Upper lobe of left lung (tissue), 4 donors: ENCODE measurements around the gene PRAMEF18.
"Not testable (repeated sequence)": the region's sequence is repeated elsewhere in the genome, so short reads cannot be mapped to it uniquely, and the experiment has no call there.

Experiments
- EP300 ChIP-seq, 4 donors: sonication (generic); formaldehyde crosslinking; IDR thresholded peaks; one replicate each; pipeline ENCODE4 v1.5.1; 2017; ENCODE audit warnings: antibody characterized with exemption in 4 of 4, control low read depth in 2 of 4
- POLR2A ChIP-seq, 4 donors: fragments of 450-650 bp; IDR thresholded peaks; one replicate each; pipeline ENCODE4 v1.5.1; 2016 to 2017; ENCODE audit warnings: antibody characterized with exemption in 4 of 4, mild to moderate bottlenecking in 2 of 4
- POLR2AphosphoS5 ChIP-seq, 2 donors: sonication (generic); formaldehyde crosslinking; IDR thresholded peaks; one replicate each; pipeline ENCODE4 v1.5.1; 2017; ENCODE audit warnings: antibody characterized with exemption in 2 of 2
- TF ChIP-seq, protein P1 (sequence below), 6 experiments: fragments of 450-650 bp in 4 of 6; fragments of 200-600 bp in 2 of 6; sonication (generic) in 2 of 6; IDR thresholded peaks; one replicate each; pipeline ENCODE4 v1.5.1; 2016 to 2019; ENCODE audit warnings: antibody characterized with exemption in 6 of 6

DNA sequence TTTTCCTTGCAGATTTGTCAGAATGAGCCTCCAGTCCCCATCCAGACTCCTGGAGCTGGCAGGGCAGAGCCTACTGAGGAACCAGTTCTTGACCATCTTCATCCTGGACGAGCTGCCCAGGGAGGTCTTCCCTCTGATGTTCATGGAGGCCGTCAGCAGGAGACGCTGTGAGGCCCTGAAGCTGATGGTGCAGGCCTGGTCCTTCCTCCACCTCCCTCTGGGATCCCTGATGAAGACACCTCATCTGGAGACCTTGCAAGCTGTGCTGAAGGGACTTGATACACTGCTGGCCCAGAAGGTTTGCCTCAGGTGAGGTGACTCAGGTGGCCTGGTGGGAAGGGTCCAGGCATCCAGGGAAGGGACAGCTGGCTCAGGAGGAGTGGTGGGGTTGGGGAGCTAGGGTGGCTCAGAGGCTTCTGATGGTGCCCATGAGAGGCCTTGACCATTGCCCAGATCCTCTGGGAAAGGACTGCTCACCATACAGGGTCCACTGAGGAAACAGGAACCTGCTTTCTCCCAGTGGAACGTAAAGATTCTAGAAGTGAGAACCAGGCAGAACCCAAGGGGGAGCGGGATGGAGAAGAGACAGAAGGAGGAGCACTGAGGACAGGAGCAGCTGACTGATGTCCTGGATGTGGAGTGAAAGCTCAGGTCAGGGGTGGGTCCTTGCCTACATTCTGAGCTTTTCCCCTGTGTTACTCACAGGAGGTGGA is 20.0 kb upstream of the PRAMEF18 start:
- TF ChIP-seq, protein P1, sequence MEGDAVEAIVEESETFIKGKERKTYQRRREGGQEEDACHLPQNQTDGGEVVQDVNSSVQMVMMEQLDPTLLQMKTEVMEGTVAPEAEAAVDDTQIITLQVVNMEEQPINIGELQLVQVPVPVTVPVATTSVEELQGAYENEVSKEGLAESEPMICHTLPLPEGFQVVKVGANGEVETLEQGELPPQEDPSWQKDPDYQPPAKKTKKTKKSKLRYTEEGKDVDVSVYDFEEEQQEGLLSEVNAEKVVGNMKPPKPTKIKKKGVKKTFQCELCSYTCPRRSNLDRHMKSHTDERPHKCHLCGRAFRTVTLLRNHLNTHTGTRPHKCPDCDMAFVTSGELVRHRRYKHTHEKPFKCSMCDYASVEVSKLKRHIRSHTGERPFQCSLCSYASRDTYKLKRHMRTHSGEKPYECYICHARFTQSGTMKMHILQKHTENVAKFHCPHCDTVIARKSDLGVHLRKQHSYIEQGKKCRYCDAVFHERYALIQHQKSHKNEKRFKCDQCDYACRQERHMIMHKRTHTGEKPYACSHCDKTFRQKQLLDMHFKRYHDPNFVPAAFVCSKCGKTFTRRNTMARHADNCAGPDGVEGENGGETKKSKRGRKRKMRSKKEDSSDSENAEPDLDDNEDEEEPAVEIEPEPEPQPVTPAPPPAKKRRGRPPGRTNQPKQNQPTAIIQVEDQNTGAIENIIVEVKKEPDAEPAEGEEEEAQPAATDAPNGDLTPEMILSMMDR (IDR thresholded peaks at IDR 0.05) = not testable (repeated sequence)
- TF ChIP-seq POLR2AphosphoS5, EP300, POLR2A (IDR thresholded peaks at IDR 0.05): not testable (repeated sequence)
